ENCODE measurements around the gene TINCR. TPM values are rescaled to one million over a fixed set of nuclear protein-coding genes. Genes with fewer than 3 reads are reported as not detected.

Gene TINCR
- total and polyA plus RNA-seq, 2 donors from 2014 or later: 0.94 to 2.2 TPM

DNA sequence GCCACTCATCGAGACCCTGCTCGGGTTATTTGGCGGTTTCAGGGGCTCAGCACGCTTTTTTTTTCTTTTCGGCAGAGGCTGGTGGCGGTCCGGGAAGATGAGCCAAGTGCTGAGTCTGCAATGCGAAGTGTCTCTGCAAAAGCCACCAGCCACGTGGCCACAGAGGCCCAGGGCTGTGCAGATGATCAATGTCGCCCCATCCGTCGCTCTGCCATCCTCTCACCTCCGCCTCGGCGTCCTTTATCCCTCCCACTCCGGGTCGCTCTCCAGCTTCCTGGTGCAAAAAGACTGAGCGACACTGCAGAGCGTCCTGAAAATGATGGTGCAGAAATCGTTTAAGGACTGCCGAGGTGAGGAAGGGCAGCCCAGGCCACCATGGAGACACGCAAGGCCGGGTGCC is 55.0 kb downstream of the TINCR start:
- H3K27me3 ChIP-seq (ENCODE audit: control insufficient read depth, insufficient read depth, low read length): no peaks in the 10 kb centered on the region
- H3K4me3 ChIP-seq (ENCODE audit: low read length in 3 of 3): no peak overlapping the region
- DNase-seq (no peak), FAIRE-seq (no peak)
- H3K27ac ChIP-seq (ENCODE audit: low read depth in 2 of 2, low read length in 2 of 2): no peak overlapping the region
- no peak overlapping the region for H3K9ac ChIP-seq (ENCODE audit: low read length in 3 of 3)
- no peaks in the 10 kb centered on the region for H3K4me1 ChIP-seq (ENCODE audit: control insufficient read depth in 2 of 3, insufficient read depth in 2 of 3, low read depth in 1 of 3, low read length in 3 of 3)
- peaks cover 0 to 11% (median 3%) of the 10 kb centered on the region in 3 donors for H3K9me3 ChIP-seq (ENCODE audit: control insufficient read depth in 2 of 3, insufficient read depth in 1 of 3, low read length in 3 of 3)
- no peaks in the 10 kb centered on the region for H3K36me3 ChIP-seq (ENCODE audit: control insufficient read depth in 2 of 3, insufficient read depth in 3 of 3, low read length in 3 of 3)
- TF ChIP-seq, protein P1, sequence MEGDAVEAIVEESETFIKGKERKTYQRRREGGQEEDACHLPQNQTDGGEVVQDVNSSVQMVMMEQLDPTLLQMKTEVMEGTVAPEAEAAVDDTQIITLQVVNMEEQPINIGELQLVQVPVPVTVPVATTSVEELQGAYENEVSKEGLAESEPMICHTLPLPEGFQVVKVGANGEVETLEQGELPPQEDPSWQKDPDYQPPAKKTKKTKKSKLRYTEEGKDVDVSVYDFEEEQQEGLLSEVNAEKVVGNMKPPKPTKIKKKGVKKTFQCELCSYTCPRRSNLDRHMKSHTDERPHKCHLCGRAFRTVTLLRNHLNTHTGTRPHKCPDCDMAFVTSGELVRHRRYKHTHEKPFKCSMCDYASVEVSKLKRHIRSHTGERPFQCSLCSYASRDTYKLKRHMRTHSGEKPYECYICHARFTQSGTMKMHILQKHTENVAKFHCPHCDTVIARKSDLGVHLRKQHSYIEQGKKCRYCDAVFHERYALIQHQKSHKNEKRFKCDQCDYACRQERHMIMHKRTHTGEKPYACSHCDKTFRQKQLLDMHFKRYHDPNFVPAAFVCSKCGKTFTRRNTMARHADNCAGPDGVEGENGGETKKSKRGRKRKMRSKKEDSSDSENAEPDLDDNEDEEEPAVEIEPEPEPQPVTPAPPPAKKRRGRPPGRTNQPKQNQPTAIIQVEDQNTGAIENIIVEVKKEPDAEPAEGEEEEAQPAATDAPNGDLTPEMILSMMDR (IDR thresholded peaks at IDR 0.05; ENCODE audit: borderline replicate concordance, extremely low read depth, insufficient read depth): no peak
- intact Hi-C loops (cut with DNase I): no loop called here

Other genes starting within 250 kb of the TINCR start
- gene PTPRS, start 227.1 kb downstream of the TINCR start, total RNA-seq: 103 TPM
- 7.2 TPM for gene PTPRS, start 227.1 kb downstream of the TINCR start, polyA plus RNA-seq (ENCODE audit: insufficient read depth, low read depth, low replicate concordance)
- not detected for gene ZNRF4, start 112.5 kb downstream of the TINCR start, total RNA-seq
- gene ZNRF4, start 112.5 kb downstream of the TINCR start, polyA plus RNA-seq (ENCODE audit: insufficient read depth, low read depth, low replicate concordance): not detected
- 113 TPM for gene SAFB2, start 54.8 kb upstream of the TINCR start, total RNA-seq
- gene SAFB2, start 54.8 kb upstream of the TINCR start, polyA plus RNA-seq (ENCODE audit: insufficient read depth, low read depth, low replicate concordance): 67.1 TPM
- gene SAFB, start 55.1 kb upstream of the TINCR start, total RNA-seq: 88.6 TPM
- gene SAFB, start 55.1 kb upstream of the TINCR start, polyA plus RNA-seq (ENCODE audit: insufficient read depth, low read depth, low replicate concordance): 35.0 TPM
- gene MICOS13, start 112.6 kb upstream of the TINCR start, total RNA-seq: 74.6 TPM
- gene MICOS13, start 112.6 kb upstream of the TINCR start, polyA plus RNA-seq (ENCODE audit: insufficient read depth, low read depth, low replicate concordance): 244 TPM
- 7.8 TPM for gene HSD11B1L, start 113.1 kb upstream of the TINCR start, total RNA-seq
- gene HSD11B1L, start 113.1 kb upstream of the TINCR start, polyA plus RNA-seq (ENCODE audit: insufficient read depth, low read depth, low replicate concordance): 29.9 TPM
- 564 TPM for gene RPL36, start 122.3 kb upstream of the TINCR start, total RNA-seq
- gene RPL36, start 122.3 kb upstream of the TINCR start, polyA plus RNA-seq (ENCODE audit: insufficient read depth, low read depth, low replicate concordance): 1,593 TPM
- gene LONP1, start 152.2 kb upstream of the TINCR start, total RNA-seq: 67.1 TPM
- 71.5 TPM for gene LONP1, start 152.2 kb upstream of the TINCR start, polyA plus RNA-seq (ENCODE audit: insufficient read depth, low read depth, low replicate concordance)
- not detected for gene CATSPERD, start 152.7 kb upstream of the TINCR start, total RNA-seq
- gene CATSPERD, start 152.7 kb upstream of the TINCR start, polyA plus RNA-seq (ENCODE audit: insufficient read depth, low read depth, low replicate concordance): not detected
- gene PRR22, start 216.8 kb upstream of the TINCR start, total RNA-seq: 4.2 TPM
- gene PRR22, start 216.8 kb upstream of the TINCR start, polyA plus RNA-seq (ENCODE audit: insufficient read depth, low read depth, low replicate concordance): 4.1 TPM
- 37.6 TPM for gene DUS3L, start 223.2 kb upstream of the TINCR start, total RNA-seq
- 18.1 TPM for gene DUS3L, start 223.2 kb upstream of the TINCR start, polyA plus RNA-seq (ENCODE audit: insufficient read depth, low read depth, low replicate concordance)
- gene NRTN, start 237.1 kb upstream of the TINCR start, total RNA-seq: 3.5 TPM
- gene NRTN, start 237.1 kb upstream of the TINCR start, polyA plus RNA-seq (ENCODE audit: insufficient read depth, low read depth, low replicate concordance): 5.8 TPM

Data from kidney (tissue), 14 donors.